Endothelial cell of umbilical vein (primary cell): ENCODE data around the gene ADAMTS6. TPM values are rescaled to one million over a fixed set of nuclear protein-coding genes. Genes with fewer than 3 reads are reported as not detected.

ENCODE experiments used
- BruUV-seq: library from RNA; stranded (reverse); fragments of 400-500 nt; replicated peaks from 2 replicates; lab custom pipeline; 2021; lab: Mats Ljungman, UMichigan
- CTCF ChIA-PET: fragments of 300-600, 350-600 bp; sonication (Branson Sonifier 250); formaldehyde crosslinking; loops from one replicate; lab custom pipeline; 2021; ENCODE audit warnings: antibody characterized with exemption, inconsistent platforms; lab: Charles Lee
- POLR2A ChIA-PET: fragments of 300-600, 350-600 bp; sonication (Branson Sonifier 250); formaldehyde crosslinking; loops from one replicate; lab custom pipeline; 2021; ENCODE audit warnings: antibody characterized with exemption, inconsistent platforms; lab: Charles Lee
- DNase-seq: peaks from one replicate; pipeline ENCODE4 v3.0.0-alpha.2; 2011; ENCODE audit warnings: low read depth, low spot score
- FAIRE-seq: peaks from 2 replicates; lab custom pipeline; 2011; peaks lifted over from hg19 to GRCh38; lab: Jason Lieb, UNC
- H2AFZ ChIP-seq: 2 replicates; pipeline ENCODE4 v1.6.0; 2012; ENCODE audit warnings: low read depth, low read length, control low read depth, inconsistent platforms
- H3K27ac ChIP-seq: 2 replicates; pipeline ENCODE4 v1.5.1; 2011; ENCODE audit warnings: low read depth, mild to moderate bottlenecking, control low read depth, low read length, moderate library complexity; ENCODE audit not compliant: insufficient read depth
- H3K27me3 ChIP-seq, 2 experiments: 2 replicates each; pipeline versions ENCODE4 v1.6.0 to v1.6.1; 2011; ENCODE audit warnings: low read length in 2 of 2, mixed read lengths in 1 of 2; ENCODE audit not compliant: control insufficient read depth in 2 of 2, insufficient read depth in 2 of 2
- H3K36me3 ChIP-seq, 2 experiments: 2 replicates in 1 of 2; 3 replicates in 1 of 2; pipeline ENCODE4 v1.5.1; 2011; ENCODE audit warnings: low read length in 2 of 2, mild to moderate bottlenecking in 1 of 2, moderate library complexity in 1 of 2; ENCODE audit not compliant: control insufficient read depth in 2 of 2, insufficient read depth in 2 of 2; ENCODE audit errors: extremely low read depth in 1 of 2
- H3K4me1 ChIP-seq: 3 replicates; pipeline ENCODE4 v1.5.1; 2011; ENCODE audit warnings: mild to moderate bottlenecking, low read length; ENCODE audit not compliant: control insufficient read depth, insufficient read depth; ENCODE audit errors: extremely low read depth
- H3K4me2 ChIP-seq: 2 replicates; pipeline ENCODE4 v1.6.1; 2011; ENCODE audit warnings: low read length, control low read depth, mixed read lengths; ENCODE audit not compliant: insufficient read depth
- H3K4me3 ChIP-seq, 3 experiments: fragments of 200-600 bp in 1 of 3; sonication (generic), shearing (Covaris generic) in 1 of 3; replicated peaks in 1 of 3; 2 replicates each; pipeline ENCODE4 v1.5.1; 2011 to 2016; ENCODE audit warnings: control low read depth in 3 of 3, low read length in 3 of 3, mild to moderate bottlenecking in 2 of 3, inconsistent platforms in 1 of 3, low read depth in 1 of 3, moderate library complexity in 1 of 3; ENCODE audit not compliant: insufficient read depth in 1 of 3
- H3K79me2 ChIP-seq: 2 replicates; pipeline ENCODE4 v1.6.0; 2012; ENCODE audit warnings: low read length, inconsistent platforms; ENCODE audit not compliant: control insufficient read depth, insufficient read depth
- H3K9ac ChIP-seq: replicated peaks from 2 replicates; pipeline ENCODE3; 2011; ENCODE audit warnings: low read length, control low read depth; ENCODE audit not compliant: insufficient read depth; ENCODE audit errors: extremely low read depth
- H3K9me1 ChIP-seq: replicated peaks from 3 replicates; pipeline ENCODE4 v1.6.0; 2011; ENCODE audit warnings: mild to moderate bottlenecking, low read length; ENCODE audit not compliant: control insufficient read depth, insufficient read depth; ENCODE audit errors: extremely low read depth
- H3K9me3 ChIP-seq: replicated peaks from 2 replicates; pipeline ENCODE4 v1.5.1; 2012; ENCODE audit warnings: low read length, inconsistent platforms; ENCODE audit not compliant: control insufficient read depth, insufficient read depth
- H4K20me1 ChIP-seq: replicated peaks from 2 replicates; pipeline ENCODE3; 2011; ENCODE audit warnings: mild to moderate bottlenecking, low read length; ENCODE audit not compliant: control insufficient read depth, insufficient read depth; ENCODE audit errors: extremely low read depth
- EZH2 ChIP-seq: IDR thresholded peaks from 2 replicates; pipeline ENCODE4 v1.6.1; 2012; ENCODE audit warnings: borderline replicate concordance, low read depth, mild to moderate bottlenecking, moderate library complexity, low read length, inconsistent platforms; ENCODE audit not compliant: severe bottlenecking
- FOS ChIP-seq: IDR thresholded peaks from 2 replicates; pipeline ENCODE4 v1.6.1; 2011; ENCODE audit warnings: mild to moderate bottlenecking, low read length, moderate library complexity, borderline replicate concordance; ENCODE audit not compliant: insufficient read depth
- GATA2 ChIP-seq: IDR thresholded peaks from 2 replicates; pipeline ENCODE4 v1.7.0; 2011; ENCODE audit warnings: low read depth, mild to moderate bottlenecking, moderate library complexity, mixed read lengths, low read length; ENCODE audit not compliant: insufficient read length, insufficient read depth
- JUN ChIP-seq: IDR thresholded peaks from 2 replicates; pipeline ENCODE4 v1.6.1; 2011; ENCODE audit warnings: borderline replicate concordance, low read depth; ENCODE audit not compliant: insufficient read length, insufficient read depth
- MYC ChIP-seq: IDR thresholded peaks from one replicate; pipeline ENCODE4 v1.6.1; 2011; ENCODE audit warnings: mild to moderate bottlenecking, low read depth, low read length
- POLR2A ChIP-seq: IDR thresholded peaks from 2 replicates; pipeline ENCODE4 v1.6.1; 2012; ENCODE audit warnings: low read depth, mild to moderate bottlenecking, control low read depth, low read length
- POLR2AphosphoS5 ChIP-seq: IDR thresholded peaks from 2 replicates; pipeline ENCODE4 v1.6.1; 2012; ENCODE audit warnings: low read depth, mild to moderate bottlenecking, control low read depth, low read length, moderate library complexity; ENCODE audit not compliant: insufficient read depth
- dilution Hi-C: fragments of 300-500 bp; cut with MboI; formaldehyde crosslinking; loops from one replicate; pipeline ENCODE4 v1.15.0; 2019; ENCODE audit warnings: low sequenced_read_pairs; ENCODE audit not compliant: extremely low pct_ligation_motif_present
- intact Hi-C: fragments of 100-400 bp; cut with micrococcal nuclease; formaldehyde crosslinking; loops from one replicate; pipeline ENCODE4 v1.10.0; 2022
- polyA plus RNA-seq, 4 experiments: library from polyadenylated mRNA; depleted of rRNA in 3 of 4; stranded (reverse) in 3 of 4; unstranded in 1 of 4; fragments of >200 nt; gene quantifications; 2 replicates each; pipeline versions ENCODE4 v1.2.1 to v1.2.3, GENCODE V29; 2011 to 2012; ENCODE audit warnings: missing spikeins in 1 of 4
- total RNA-seq: library from RNA; stranded (reverse); gene quantifications from 2 replicates; pipeline ENCODE4 v1.2.3, GENCODE V29; 2021
- TF ChIP-seq, protein P1 (sequence below): IDR thresholded peaks from 2 replicates; pipeline ENCODE4 v1.6.1; 2011; ENCODE audit not compliant: insufficient read depth, insufficient read length
- TF ChIP-seq, protein P2 (sequence below), 2 donors: IDR thresholded peaks; 1 replicate in 1 of 2; 2 replicates in 1 of 2; pipeline ENCODE4 v1.5.1; 2011; ENCODE audit warnings: low read length in 2 of 2, mild to moderate bottlenecking in 2 of 2, moderate library complexity in 2 of 2, control low read depth in 1 of 2, inconsistent platforms in 1 of 2, low read depth in 1 of 2; ENCODE audit not compliant: insufficient read depth in 1 of 2; ENCODE audit errors: extremely low read depth in 1 of 2

The ADAMTS6 gene
- total and polyA plus RNA-seq, 2 donors (not counting 3 experiments of a cell fraction or from before 2014, with no cell fraction given) = 20.4 to 43.4 TPM

DNA sequence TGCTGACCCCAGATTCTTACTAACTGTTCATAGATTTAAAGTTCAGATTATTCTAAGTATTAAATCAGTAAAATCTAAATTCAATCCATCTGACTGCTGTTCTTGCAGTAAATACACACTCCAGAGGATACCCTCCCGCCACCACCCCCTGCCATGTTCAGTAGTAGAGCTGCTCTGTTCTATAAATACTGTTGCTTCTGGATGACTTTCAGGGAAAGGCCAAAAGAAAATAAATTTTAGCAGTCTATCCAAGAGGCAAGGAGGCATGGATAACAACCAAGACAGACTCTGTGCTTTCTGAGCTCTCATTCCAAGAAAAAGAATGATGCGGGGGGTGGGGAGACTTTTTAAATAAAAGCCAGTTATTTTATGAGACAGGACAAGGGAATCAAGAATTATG lies 115.1 kb downstream of the ADAMTS6 start:
- H4K20me1 ChIP-seq = no peaks in the 10 kb centered on the region
- no peak overlapping the region for H3K4me2 ChIP-seq
- H2AFZ ChIP-seq = no peak overlapping the region
- H3K27me3 ChIP-seq = no peaks in the 10 kb centered on the region
- H3K36me3 ChIP-seq = no peaks in the 10 kb centered on the region
- H3K4me3 ChIP-seq = no peak overlapping the region
- dilution Hi-C loops = no loop called here
- no peaks in the 10 kb centered on the region for H3K9me1 ChIP-seq
- no peak overlapping the region for H3K9ac ChIP-seq
- FAIRE-seq (no peak), DNase-seq (no peak)
- H3K79me2 ChIP-seq = peaks cover 5% of the 10 kb centered on the region
- CTCF ChIA-PET = interaction anchor here (1.7 kb wide), 1 partner anchor 10 kb away, joined by 4 read pairs; no protein-coding TSS in a partner anchor
- TF ChIP-seq FOS (no peak), GATA2 (no peak), JUN (no peak), EZH2 (no peak), POLR2AphosphoS5 (no peak), MYC (no peak), POLR2A (no peak)
- TF ChIP-seq, protein P1, sequence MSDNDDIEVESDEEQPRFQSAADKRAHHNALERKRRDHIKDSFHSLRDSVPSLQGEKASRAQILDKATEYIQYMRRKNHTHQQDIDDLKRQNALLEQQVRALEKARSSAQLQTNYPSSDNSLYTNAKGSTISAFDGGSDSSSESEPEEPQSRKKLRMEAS = no peak
- TF ChIP-seq, protein P2, sequence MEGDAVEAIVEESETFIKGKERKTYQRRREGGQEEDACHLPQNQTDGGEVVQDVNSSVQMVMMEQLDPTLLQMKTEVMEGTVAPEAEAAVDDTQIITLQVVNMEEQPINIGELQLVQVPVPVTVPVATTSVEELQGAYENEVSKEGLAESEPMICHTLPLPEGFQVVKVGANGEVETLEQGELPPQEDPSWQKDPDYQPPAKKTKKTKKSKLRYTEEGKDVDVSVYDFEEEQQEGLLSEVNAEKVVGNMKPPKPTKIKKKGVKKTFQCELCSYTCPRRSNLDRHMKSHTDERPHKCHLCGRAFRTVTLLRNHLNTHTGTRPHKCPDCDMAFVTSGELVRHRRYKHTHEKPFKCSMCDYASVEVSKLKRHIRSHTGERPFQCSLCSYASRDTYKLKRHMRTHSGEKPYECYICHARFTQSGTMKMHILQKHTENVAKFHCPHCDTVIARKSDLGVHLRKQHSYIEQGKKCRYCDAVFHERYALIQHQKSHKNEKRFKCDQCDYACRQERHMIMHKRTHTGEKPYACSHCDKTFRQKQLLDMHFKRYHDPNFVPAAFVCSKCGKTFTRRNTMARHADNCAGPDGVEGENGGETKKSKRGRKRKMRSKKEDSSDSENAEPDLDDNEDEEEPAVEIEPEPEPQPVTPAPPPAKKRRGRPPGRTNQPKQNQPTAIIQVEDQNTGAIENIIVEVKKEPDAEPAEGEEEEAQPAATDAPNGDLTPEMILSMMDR (IDR thresholded peaks at IDR 0.05; ENCODE audit: extremely low read depth in 1 of 2, insufficient read depth in 1 of 2, low read depth in 1 of 2, low read length in 2 of 2) = no peak
- no peaks in the 10 kb centered on the region for H3K4me1 ChIP-seq
- H3K9me3 ChIP-seq = no peaks in the 10 kb centered on the region
- H3K27ac ChIP-seq = no peak overlapping the region
- intact Hi-C loops = no loop called here
- no TSS peak for BruUV-seq
- POLR2A ChIA-PET = no interaction called here
